Body of pancreas (tissue), 4 donors: ENCODE measurements around the gene MYOZ1. TPM values are rescaled to one million over a fixed set of nuclear protein-coding genes. Genes with fewer than 3 reads are reported as not detected.
A peak's percentile ranks its signal among the peaks of the same experiment; 100 is the strongest.

Experiments
- ATAC-seq: fragments of 150-250 bp; one replicate; pipeline ENCODE4 v1.9.1; 2016
- DNase-seq, 4 donors: peaks; one replicate each; pipeline ENCODE4 v3.0.0-alpha.2; 2019
- H3K27ac ChIP-seq, 4 donors: fragments of 200-600 bp; sonication (generic); 1 replicate in 3 of 4; 2 replicates in 1 of 4; pipeline versions ENCODE4 v1.5.1 to v1.6.1; 2016 to 2019; ENCODE audit warnings: mild to moderate bottlenecking in 1 of 4, mixed read lengths in 1 of 4, moderate library complexity in 1 of 4
- H3K27me3 ChIP-seq, 2 donors: fragments of 200-600 bp; sonication (generic); one replicate each; pipeline ENCODE4 v1.6.0; 2016; ENCODE audit warnings: mild to moderate bottlenecking in 1 of 2
- H3K36me3 ChIP-seq, 2 donors: fragments of 200-600 bp; sonication (generic); replicated peaks in 1 of 2; 2 replicates each; pipeline ENCODE4 v1.5.1; 2016; ENCODE audit warnings: low read depth in 2 of 2; ENCODE audit not compliant: insufficient read depth in 1 of 2
- H3K4me1 ChIP-seq: fragments of 200-600 bp; sonication (generic); one replicate; pipeline ENCODE4 v1.6.0; 2016
- H3K4me3 ChIP-seq, 2 donors: fragments of 200-600 bp; sonication (generic); 1 replicate in 1 of 2; 2 replicates in 1 of 2; pipeline ENCODE4 v1.5.1; 2016 to 2019
- H3K9me3 ChIP-seq, 3 donors: fragments of 200-600 bp; sonication (generic); 1 replicate in 2 of 3; 2 replicates in 1 of 3; pipeline ENCODE4 v1.5.1; 2016
- CTCF ChIP-seq, 7 experiments: fragments of 450-650 bp in 4 of 7; fragments of 200-600 bp in 3 of 7; sonication (generic) in 3 of 7; IDR thresholded peaks; one replicate each; pipeline ENCODE4 v1.5.1; 2016 to 2019; ENCODE audit warnings: antibody characterized with exemption in 7 of 7
- POLR2A ChIP-seq, 3 donors: fragments of 450-650 bp; IDR thresholded peaks; one replicate each; pipeline ENCODE4 v1.6.1; 2016; ENCODE audit warnings: antibody characterized with exemption in 3 of 3, mild to moderate bottlenecking in 2 of 3
- WGBS, 2 donors: methylation state at CpG; one replicate each; pipeline ENCODE4 v1.1.5; 2017; 5-methylcytosine and 5-hydroxymethylcytosine counted together
- intact Hi-C: fragments of 100-400 bp; cut with DNase I; formaldehyde crosslinking; loops from one replicate; pipeline ENCODE4 v1.15.1; 2023
- total RNA-seq, 2 donors: library from RNA; depleted of rRNA; stranded (reverse); fragments of >200 nt; gene quantifications; one replicate each; pipeline ENCODE4 v1.1.0, GENCODE V29; 2016

MYOZ1 gene
- total RNA-seq, 2 donors from 2014 or later = not detected

DNA sequence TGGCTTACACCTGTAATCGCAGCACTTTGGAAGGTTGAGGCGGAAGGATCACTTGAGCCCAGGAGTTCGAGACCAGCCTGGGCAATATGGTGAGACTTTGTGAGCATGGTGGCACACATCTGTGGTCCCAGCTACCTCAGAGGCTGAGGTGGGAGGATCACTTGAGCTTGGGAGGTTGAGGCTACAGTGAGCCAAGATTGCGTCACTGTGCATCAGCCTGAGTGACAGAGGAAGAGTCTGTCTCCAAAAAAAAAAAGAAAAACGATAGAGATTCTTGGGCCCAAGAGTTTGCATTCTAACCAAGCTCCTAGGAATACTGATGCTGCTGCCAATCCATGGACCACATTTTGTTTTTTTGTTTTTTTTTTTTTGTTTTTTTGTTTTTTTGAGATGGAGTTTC is 12.1 kb downstream of the MYOZ1 start:
- WGBS, 2 donors = 85 to 90% methylated on average over 5 of the region's 5 CpGs
- intact Hi-C loops = loop anchor here (10.0 kb wide), 1 partner anchor 64 kb away; no protein-coding TSS in a partner anchor
- TF ChIP-seq POLR2A (IDR thresholded peaks at IDR 0.05) (no peak), CTCF (IDR thresholded peaks at IDR 0.05) (no peak)

GRCh38 chr10:73628405-73628804 is 12.9 kb downstream of the MYOZ1 start:
- Histone ChIP-seq H3K27ac (peak overlapping the region in 2 of 4 donors; percentile 6 to 41), H3K4me1 (peaks cover 20% of the 10 kb centered on the region), H3K9me3 (no peaks in the 10 kb centered on the region), H3K27me3 (no peaks in the 10 kb centered on the region), H3K36me3 (no peaks in the 10 kb centered on the region), H3K4me3 (no peak overlapping the region)
- intact Hi-C loops = loop anchor here (10.0 kb wide), 1 partner anchor 64 kb away; no protein-coding TSS in a partner anchor
- DNase-seq = peak; percentile 29 to 75 (median 54)
- no peak for TF ChIP-seq CTCF (IDR thresholded peaks at IDR 0.05)
- TF ChIP-seq POLR2A (IDR thresholded peaks at IDR 0.05) = no peak
- ATAC-seq = no peak
- 22 to 43% methylated on average over 7 of the region's 7 CpGs for WGBS, 2 donors

More for the DNA sequence above, 12.1 kb downstream of the MYOZ1 start:
- Histone ChIP-seq H3K27me3 (no peaks in the 10 kb centered on the region), H3K27ac (peak overlapping the region in 1 of 4 donors; percentile 6), H3K36me3 (no peaks in the 10 kb centered on the region), H3K9me3 (no peaks in the 10 kb centered on the region), H3K4me3 (no peak overlapping the region), H3K4me1 (peaks cover 20% of the 10 kb centered on the region)
- ATAC-seq = no peak
- DNase-seq = no peak

GRCh38 chr10:73627300-73627699 is 14.0 kb downstream of the MYOZ1 start:
- intact Hi-C loops = loop anchor here (10.0 kb wide), 1 partner anchor 62 kb away; no protein-coding TSS in a partner anchor
- H3K27ac ChIP-seq = no peak overlapping the region
- H3K4me3 ChIP-seq = no peak overlapping the region

DNA sequence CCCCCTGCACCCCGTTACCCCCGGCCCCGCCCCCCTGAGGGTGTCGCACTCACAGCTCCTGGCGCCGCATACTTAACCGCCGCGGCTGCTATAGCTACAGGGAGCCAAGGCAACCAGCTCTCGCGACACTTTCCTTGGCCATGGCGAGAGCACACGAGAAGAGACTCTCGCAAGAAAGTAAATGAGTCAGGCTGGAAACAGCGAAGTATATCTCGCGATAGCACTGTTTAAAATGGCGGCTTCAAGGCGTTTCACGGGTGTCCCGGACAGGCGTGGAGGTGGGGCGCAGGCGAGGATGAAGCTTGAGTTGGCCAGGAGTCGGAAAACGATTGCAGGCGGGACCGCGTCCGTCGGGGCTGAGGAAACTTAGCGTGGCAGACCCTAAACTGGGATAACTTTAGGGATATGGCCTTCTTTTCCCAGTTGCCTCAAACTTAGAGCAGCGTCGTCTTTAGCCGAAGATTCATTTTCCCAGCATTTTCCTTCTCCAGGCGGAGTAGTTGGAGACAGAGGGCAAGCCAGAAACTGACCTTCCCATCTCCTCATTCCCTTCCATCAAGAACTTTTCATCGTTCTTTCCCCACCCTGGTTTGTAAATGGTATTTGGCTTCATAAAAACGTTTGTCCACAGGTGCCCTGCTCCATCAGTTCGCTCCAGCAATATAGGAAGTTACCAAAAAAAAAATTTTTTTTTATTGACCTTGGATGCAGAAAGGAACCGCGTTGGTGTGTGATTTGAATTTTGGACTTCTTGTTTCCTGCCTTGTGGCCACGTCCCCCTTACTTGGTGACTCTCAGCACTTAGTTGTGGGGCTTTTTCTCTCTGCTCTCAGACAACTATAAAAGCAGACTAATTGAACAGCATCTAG is 15.2 kb downstream of the MYOZ1 start:
- Histone ChIP-seq H3K36me3 (no peaks in the 10 kb centered on the region), H3K27me3 (no peaks in the 10 kb centered on the region), H3K4me1 (peaks cover 20% of the 10 kb centered on the region), H3K4me3 (peak overlapping the region; percentile 66 to 71), H3K9me3 (no peaks in the 10 kb centered on the region), H3K27ac (peak overlapping the region; percentile 57 to 87 (median 78))
- intact Hi-C loops = loop anchor here (10.0 kb wide), 1 partner anchor 61 kb away; no protein-coding TSS in a partner anchor
- 1% methylated on average over 26 to 42 of the region's 42 CpGs for WGBS, 2 donors
- no peak for TF ChIP-seq CTCF (IDR thresholded peaks at IDR 0.05)
- peak; percentile 27 to 88 (median 80) for TF ChIP-seq POLR2A (IDR thresholded peaks at IDR 0.05)
- ATAC-seq = peak; percentile 99
- DNase-seq = peak; percentile 95 to 98 (median 97)

More at GRCh38 chr10:73627300-73627699, 14.0 kb downstream of the MYOZ1 start:
- Histone ChIP-seq H3K9me3 (no peaks in the 10 kb centered on the region), H3K27me3 (no peaks in the 10 kb centered on the region), H3K4me1 (peaks cover 20% of the 10 kb centered on the region), H3K36me3 (no peaks in the 10 kb centered on the region)
- ATAC-seq (no peak), DNase-seq (no peak)
- 91 to 95% methylated on average over 6 of the region's 6 CpGs for WGBS, 2 donors
- TF ChIP-seq POLR2A (IDR thresholded peaks at IDR 0.05) (no peak), CTCF (IDR thresholded peaks at IDR 0.05) (no peak)
